ENCODE data around the gene SLAMF7.
"Not testable (repeated sequence)": the region's sequence is repeated elsewhere in the genome, so short reads cannot be mapped to it uniquely, and the experiment has no call there.

SLAMF7 gene

GRCh38 chr1:160781914-160782689 is 43.1 kb downstream of the SLAMF7 start:
- POLR2A ChIA-PET (ENCODE audit: low non-redundant PET), result no interaction called here
- CTCF ChIA-PET, result interaction anchor here (1.1 kb wide), 1 partner anchor 53 kb away, joined by 5 read pairs; no protein-coding TSS in a partner anchor
- no peak overlapping the region for H3K27ac ChIP-seq

GRCh38 chr1:160782988-160783765 is 44.1 kb downstream of the SLAMF7 start:
- CTCF ChIA-PET; DNase-seq (ENCODE audit: low spot score); H3K27ac ChIP-seq; POLR2A ChIA-PET (ENCODE audit: low non-redundant PET): not testable (repeated sequence)

More at GRCh38 chr1:160781914-160782689, 43.1 kb downstream of the SLAMF7 start:
- TF ChIP-seq CTCF (conservative IDR thresholded peaks at IDR 0.05; ENCODE audit: low read depth), result no peak
- DNase-seq (ENCODE audit: low spot score), result no peak

GRCh38 chr1:160789051-160789701 is 50.1 kb downstream of the SLAMF7 start:
- no peak for TF ChIP-seq CTCF (conservative IDR thresholded peaks at IDR 0.05; ENCODE audit: low read depth)
- ChIA-PET CTCF (interaction anchor here (0.8 to 1.0 kb wide), 2 partner anchors 16 to 62 kb away, joined by 3 to 5 read pairs; no protein-coding TSS in a partner anchor), POLR2A (ENCODE audit: low non-redundant PET) (no interaction called here)
- H3K27ac ChIP-seq, result no peak overlapping the region
- DNase-seq (ENCODE audit: low spot score), result no peak

GRCh38 chr1:160789702-160790611 is 50.9 kb downstream of the SLAMF7 start:
- POLR2A ChIA-PET (ENCODE audit: low non-redundant PET), result no interaction called here
- DNase-seq (ENCODE audit: low spot score), result no peak
- CTCF ChIA-PET, result interaction anchor here (0.8 to 1.0 kb wide), 2 partner anchors 17 to 63 kb away, joined by 3 to 5 read pairs; no protein-coding TSS in a partner anchor
- TF ChIP-seq CTCF (conservative IDR thresholded peaks at IDR 0.05; ENCODE audit: low read depth), result no peak
- no peak overlapping the region for H3K27ac ChIP-seq

- no peak overlapping the region for H3K27ac ChIP-seq
- TF ChIP-seq CTCF (conservative IDR thresholded peaks at IDR 0.05; ENCODE audit: low read depth), result no peak
- DNase-seq (ENCODE audit: low spot score), result no peak
- ChIA-PET POLR2A (ENCODE audit: low non-redundant PET) (no interaction called here), CTCF (no interaction called here)
Observed at GRCh38 chr1:160794376-160794775, 55.3 kb downstream of the SLAMF7 start.

- no peak within 1 kb of the TSS for H3K27ac ChIP-seq
- TF ChIP-seq CTCF (conservative IDR thresholded peaks at IDR 0.05; ENCODE audit: low read depth), result no peak
- ChIA-PET CTCF (no interaction called here), POLR2A (ENCODE audit: low non-redundant PET) (no interaction called here)
- no peak for DNase-seq (ENCODE audit: low spot score)
Observed at GRCh38 chr1:160795951-160796383, 56.9 kb downstream of the SLAMF7 start, which contains the start of gene LY9. TSS of gene LY9 (plus strand) at chr1:160796174. CDS start at chr1:160796188, 14 bp downstream.

Measured in RWPE1 (cell line).